C4-2B (cell line): ENCODE measurements around the gene KRT4.

Source experiments
- ZFX ChIP-seq: fragments of 450-650 bp; IDR thresholded peaks from 2 replicates; pipeline ENCODE4 v1.6.1; 2017
- TF ChIP-seq, protein P1 (sequence below): fragments of 450-650 bp; conservative IDR thresholded peaks from 2 replicates; pipeline ENCODE4 v1.5.1; 2017; ENCODE audit warnings: mild to moderate bottlenecking

DNA sequence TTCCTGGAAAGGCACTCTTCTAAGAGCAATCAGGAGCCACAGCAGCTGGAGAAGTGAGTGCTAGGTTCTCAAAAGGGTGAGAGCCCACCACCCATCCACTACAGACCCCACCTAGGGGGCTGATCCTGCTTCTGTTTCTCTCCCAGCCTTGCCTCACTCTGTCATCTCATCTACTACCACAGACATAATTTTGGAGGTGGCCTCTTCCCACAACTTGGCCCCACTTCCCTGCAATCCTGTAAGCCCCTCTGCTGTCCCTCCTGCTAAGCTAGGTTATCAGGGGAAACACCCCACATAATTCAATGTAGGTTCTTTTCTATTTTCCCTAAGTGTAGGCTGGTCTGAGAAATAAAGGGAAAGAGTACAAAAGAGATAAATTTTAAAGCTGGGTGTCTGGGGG is 53.3 kb downstream of the KRT4 start:
- TF ChIP-seq, protein P1, sequence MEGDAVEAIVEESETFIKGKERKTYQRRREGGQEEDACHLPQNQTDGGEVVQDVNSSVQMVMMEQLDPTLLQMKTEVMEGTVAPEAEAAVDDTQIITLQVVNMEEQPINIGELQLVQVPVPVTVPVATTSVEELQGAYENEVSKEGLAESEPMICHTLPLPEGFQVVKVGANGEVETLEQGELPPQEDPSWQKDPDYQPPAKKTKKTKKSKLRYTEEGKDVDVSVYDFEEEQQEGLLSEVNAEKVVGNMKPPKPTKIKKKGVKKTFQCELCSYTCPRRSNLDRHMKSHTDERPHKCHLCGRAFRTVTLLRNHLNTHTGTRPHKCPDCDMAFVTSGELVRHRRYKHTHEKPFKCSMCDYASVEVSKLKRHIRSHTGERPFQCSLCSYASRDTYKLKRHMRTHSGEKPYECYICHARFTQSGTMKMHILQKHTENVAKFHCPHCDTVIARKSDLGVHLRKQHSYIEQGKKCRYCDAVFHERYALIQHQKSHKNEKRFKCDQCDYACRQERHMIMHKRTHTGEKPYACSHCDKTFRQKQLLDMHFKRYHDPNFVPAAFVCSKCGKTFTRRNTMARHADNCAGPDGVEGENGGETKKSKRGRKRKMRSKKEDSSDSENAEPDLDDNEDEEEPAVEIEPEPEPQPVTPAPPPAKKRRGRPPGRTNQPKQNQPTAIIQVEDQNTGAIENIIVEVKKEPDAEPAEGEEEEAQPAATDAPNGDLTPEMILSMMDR = no peak
- no peak for TF ChIP-seq ZFX
